H1 (cell line): Measurements from ENCODE around the gene CHPF. TPM values are rescaled to one million over a fixed set of nuclear protein-coding genes. Genes with fewer than 3 reads are reported as not detected.

Source experiments
- CTCF ChIA-PET: fragments of 300-600 bp; sonication (Branson Sonifier 250); formaldehyde crosslinking; loops from one replicate; lab custom pipeline; 2021; ENCODE audit not compliant: partially characterized antibody; lab: Charles Lee
- POLR2A ChIA-PET: fragments of 300-600 bp; sonication (Branson Sonifier 250); formaldehyde crosslinking; loops from one replicate; lab custom pipeline; 2021; ENCODE audit warnings: inconsistent platforms; ENCODE audit not compliant: partially characterized antibody; lab: Charles Lee
- DNase-seq, 2 experiments: peaks; one replicate each; pipeline versions ENCODE4 v3.0.0 to v3.0.0-alpha.2; 2010 to 2022; ENCODE audit warnings: low spot score in 2 of 2, low read depth in 1 of 2, mixed read lengths in 1 of 2
- FAIRE-seq: peaks from 2 replicates; lab custom pipeline; 2011; peaks lifted over from hg19 to GRCh38; lab: Jason Lieb, UNC
- H2AFZ ChIP-seq: 2 replicates; pipeline ENCODE4 v1.8.1; 2012; ENCODE audit warnings: low read length, inconsistent platforms
- H2AK5ac ChIP-seq: 2 replicates; pipeline ENCODE4 v1.6.1; 2013; ENCODE audit warnings: low read depth, low read length
- H2BK120ac ChIP-seq: replicated peaks from 2 replicates; pipeline ENCODE3; 2013; ENCODE audit warnings: low read depth, low read length, inconsistent platforms
- H2BK12ac ChIP-seq: 2 replicates; pipeline ENCODE4 v1.6.1; 2013; ENCODE audit warnings: low read depth, low read length
- H2BK15ac ChIP-seq: 2 replicates; pipeline ENCODE4 v1.6.1; 2013; ENCODE audit warnings: low read length
- H2BK20ac ChIP-seq: 2 replicates; pipeline ENCODE4 v1.6.1; 2013; ENCODE audit warnings: low read length
- H2BK5ac ChIP-seq: 2 replicates; pipeline ENCODE4 v1.6.1; 2013; ENCODE audit warnings: low read depth, low read length
- H3K14ac ChIP-seq: 2 replicates; pipeline ENCODE4 v1.6.1; 2013; ENCODE audit warnings: inconsistent platforms; ENCODE audit not compliant: insufficient read length
- H3K18ac ChIP-seq: 2 replicates; pipeline ENCODE4 v1.6.1; 2013; ENCODE audit warnings: low read length; ENCODE audit errors: extremely low read depth
- H3K23ac ChIP-seq: 2 replicates; pipeline ENCODE4 v1.6.1; 2013; ENCODE audit warnings: inconsistent platforms; ENCODE audit not compliant: insufficient read length
- H3K23me2 ChIP-seq: 2 replicates; pipeline ENCODE4 v1.6.1; 2013; ENCODE audit warnings: low read depth, low read length
- H3K27ac ChIP-seq: 2 replicates; pipeline ENCODE4 v1.6.1; 2011; ENCODE audit warnings: low read depth, low read length, inconsistent platforms
- H3K27me3 ChIP-seq, 4 experiments: replicated peaks in 1 of 4; 1 replicate in 1 of 4; 2 replicates in 3 of 4; pipeline versions ENCODE4 v1.6.1 to v1.8.1; 2011 to 2013; ENCODE audit warnings: low read length in 3 of 4, mild to moderate bottlenecking in 3 of 4, inconsistent platforms in 2 of 4, mixed read lengths in 2 of 4, moderate library complexity in 1 of 4; ENCODE audit not compliant: control insufficient read depth in 3 of 4, insufficient read depth in 3 of 4; ENCODE audit errors: extremely low read depth in 1 of 4
- H3K36me3 ChIP-seq, 4 experiments: 2 replicates each; pipeline versions ENCODE4 v1.6.1 to v1.8.1; 2011 to 2013; ENCODE audit warnings: mild to moderate bottlenecking in 4 of 4, low read length in 3 of 4, moderate library complexity in 2 of 4, control low read depth in 1 of 4, inconsistent platforms in 1 of 4; ENCODE audit not compliant: insufficient read depth in 4 of 4, control insufficient read depth in 2 of 4
- H3K4ac ChIP-seq: replicated peaks from 2 replicates; pipeline ENCODE3; 2013; ENCODE audit warnings: low read length, low read depth, mixed read lengths, inconsistent platforms; ENCODE audit not compliant: insufficient read length
- H3K4me1 ChIP-seq, 4 experiments: replicated peaks in 1 of 4; 1 replicate in 1 of 4; 2 replicates in 3 of 4; pipeline versions ENCODE4 v1.6.1 to v1.8.1; 2011 to 2013; ENCODE audit warnings: low read length in 3 of 4, inconsistent platforms in 2 of 4, mixed read lengths in 1 of 4; ENCODE audit not compliant: insufficient read depth in 4 of 4, control insufficient read depth in 3 of 4
- H3K4me2 ChIP-seq, 2 experiments: 2 replicates each; pipeline versions ENCODE4 v1.6.1 to v1.8.1; 2011 to 2013; ENCODE audit warnings: low read depth in 2 of 2, low read length in 2 of 2, control low read depth in 1 of 2, inconsistent platforms in 1 of 2, mild to moderate bottlenecking in 1 of 2; ENCODE audit not compliant: insufficient read depth in 1 of 2
- H3K4me3 ChIP-seq, 4 experiments: fragments of 200-600, 300-600 bp in 1 of 4; sonication (generic), shearing (Covaris generic), sonication (Bioruptor Twin) in 1 of 4; 2 replicates each; pipeline versions ENCODE4 v1.5.1 to v1.8.1; 2011 to 2016; ENCODE audit warnings: low read length in 4 of 4, low read depth in 3 of 4, control low read depth in 2 of 4, inconsistent platforms in 2 of 4, mild to moderate bottlenecking in 2 of 4, mixed read lengths in 1 of 4, moderate library complexity in 1 of 4; ENCODE audit not compliant: insufficient read depth in 2 of 4; ENCODE audit errors: extremely low read depth in 1 of 4
- H3K56ac ChIP-seq: replicated peaks from 2 replicates; pipeline ENCODE3; 2013; ENCODE audit warnings: low read depth, mild to moderate bottlenecking, mixed read lengths, low read length, inconsistent platforms; ENCODE audit not compliant: insufficient read length
- H3K79me1 ChIP-seq: 2 replicates; pipeline ENCODE4 v1.6.1; 2013; ENCODE audit warnings: low read depth, low read length, control low read depth
- H3K79me2 ChIP-seq, 2 experiments: 2 replicates each; pipeline versions ENCODE4 v1.6.1 to v1.8.1; 2012 to 2013; ENCODE audit warnings: low read length in 2 of 2, mild to moderate bottlenecking in 2 of 2, inconsistent platforms in 1 of 2; ENCODE audit not compliant: insufficient read depth in 2 of 2, control insufficient read depth in 1 of 2
- H3K9ac ChIP-seq, 4 experiments: replicated peaks in 1 of 4; 1 replicate in 1 of 4; 2 replicates in 3 of 4; pipeline versions ENCODE4 v1.6.1 to v1.8.1; 2011 to 2013; ENCODE audit warnings: low read depth in 3 of 4, low read length in 3 of 4, control low read depth in 2 of 4, mild to moderate bottlenecking in 2 of 4, moderate library complexity in 2 of 4, inconsistent platforms in 1 of 4; ENCODE audit errors: extremely low read depth in 1 of 4
- H3K9me3 ChIP-seq, 2 experiments: 2 replicates each; pipeline versions ENCODE4 v1.6.1 to v1.8.1; 2012 to 2013; ENCODE audit warnings: mild to moderate bottlenecking in 2 of 2, moderate library complexity in 2 of 2, control low read depth in 1 of 2, inconsistent platforms in 1 of 2, low read depth in 1 of 2, low read length in 1 of 2, mixed read lengths in 1 of 2; ENCODE audit not compliant: insufficient read depth in 2 of 2
- H4K20me1 ChIP-seq, 2 experiments: replicated peaks in 1 of 2; 2 replicates each; pipeline versions ENCODE3 to v1.8.1; 2011 to 2013; ENCODE audit warnings: inconsistent platforms in 2 of 2, low read length in 2 of 2, mild to moderate bottlenecking in 1 of 2; ENCODE audit not compliant: insufficient read depth in 2 of 2, control insufficient read depth in 1 of 2
- H4K5ac ChIP-seq: 2 replicates; pipeline ENCODE4 v1.6.1; 2013; ENCODE audit warnings: low read length, low read depth, mixed read lengths, inconsistent platforms; ENCODE audit not compliant: insufficient read length
- H4K8ac ChIP-seq: 2 replicates; pipeline ENCODE4 v1.8.0; 2013; ENCODE audit warnings: mild to moderate bottlenecking, moderate library complexity, low read length, inconsistent platforms; ENCODE audit not compliant: insufficient read depth; ENCODE audit errors: extremely low read depth
- H4K91ac ChIP-seq: replicated peaks from 2 replicates; pipeline ENCODE3; 2013; ENCODE audit warnings: low read length, mixed read lengths, inconsistent platforms; ENCODE audit not compliant: insufficient read length
- CHD2 ChIP-seq: IDR thresholded peaks from 2 replicates; pipeline ENCODE4 v1.6.1; 2012; ENCODE audit warnings: low read length, improper control_type of control experiment
- CTBP2 ChIP-seq: IDR thresholded peaks from 2 replicates; pipeline ENCODE4 v1.7.0; 2011; ENCODE audit warnings: borderline replicate concordance, mild to moderate bottlenecking, moderate library complexity, mixed read lengths, low read length; ENCODE audit not compliant: insufficient read depth, insufficient read length
- EGR1 ChIP-seq: IDR thresholded peaks from 2 replicates; pipeline ENCODE4 v1.6.1; 2011; ENCODE audit warnings: low read depth, low read length, borderline replicate concordance
- GABPA ChIP-seq: IDR thresholded peaks from 2 replicates; pipeline ENCODE4 v1.6.1; 2011; ENCODE audit warnings: mild to moderate bottlenecking, low read length, moderate library complexity, borderline replicate concordance; ENCODE audit not compliant: insufficient read depth
- MAX ChIP-seq: IDR thresholded peaks from 2 replicates; pipeline ENCODE4 v1.6.1; 2012; ENCODE audit warnings: inconsistent platforms
- RAD21 ChIP-seq, 2 experiments: IDR thresholded peaks in 1 of 2; conservative IDR thresholded peaks in 1 of 2; 2 replicates each; pipeline ENCODE4 v1.6.1; 2011; ENCODE audit warnings: low read depth in 2 of 2, low read length in 2 of 2, improper control_type of control experiment in 1 of 2, inconsistent platforms in 1 of 2, mild to moderate bottlenecking in 1 of 2, moderate library complexity in 1 of 2
- TEAD4 ChIP-seq: IDR thresholded peaks from 2 replicates; pipeline ENCODE4 v1.6.1; 2012; ENCODE audit warnings: low read depth, low read length, inconsistent platforms, mixed read lengths
- WGBS, 2 experiments: shearing (Covaris generic) in 1 of 2; methylation state at CpG; one replicate each; pipeline versions ENCODE4 v1.1.6 to v1.1.7; 2013 to 2015; ENCODE audit warnings: low lambda C conversion rate in 2 of 2, mixed read lengths in 2 of 2, inconsistent platforms in 1 of 2, low coverage in 1 of 2, missing lambda C conversion rate in 1 of 2; ENCODE audit not compliant: insufficient replicate concordance in 2 of 2, insufficient coverage in 1 of 2, insufficient read length in 1 of 2; ENCODE audit errors: extremely low coverage in 1 of 2, missing lambda C conversion rate in 1 of 2; 5-methylcytosine and 5-hydroxymethylcytosine counted together
- polyA plus RNA-seq, 7 experiments: library from polyadenylated mRNA; depleted of rRNA in 3 of 7; stranded (reverse) in 5 of 7; unstranded in 2 of 7; fragments of >200 nt in 5 of 7; fragments of 200-250 nt in 2 of 7; gene quantifications; 1 replicate in 5 of 7; 2 replicates in 1 of 7; 4 replicates in 1 of 7; pipeline versions ENCODE4 v1.2.1 to v1.2.3, GENCODE V29; 2011 to 2013; ENCODE audit warnings: missing spikeins in 2 of 7, mixed read lengths in 2 of 7
- total RNA-seq: library from RNA; stranded (reverse); fragmentation: NEBNext Ultra II Directional; extraction: Animal tissue kit (Norgen Biotek cat#: 25700); gene quantifications from 2 replicates; pipeline ENCODE4 v1.2.1, GENCODE V29; 2021
- TF ChIP-seq, protein P1 (sequence below): IDR thresholded peaks from 2 replicates; pipeline ENCODE4 v1.6.1; 2012; ENCODE audit warnings: inconsistent platforms

The CHPF gene
- total and polyA plus RNA-seq, 2 of the 8 experiments (the other 6 are each of a cell fraction or from before 2014, with no cell fraction given), result 62.9 to 67.3 TPM

DNA sequence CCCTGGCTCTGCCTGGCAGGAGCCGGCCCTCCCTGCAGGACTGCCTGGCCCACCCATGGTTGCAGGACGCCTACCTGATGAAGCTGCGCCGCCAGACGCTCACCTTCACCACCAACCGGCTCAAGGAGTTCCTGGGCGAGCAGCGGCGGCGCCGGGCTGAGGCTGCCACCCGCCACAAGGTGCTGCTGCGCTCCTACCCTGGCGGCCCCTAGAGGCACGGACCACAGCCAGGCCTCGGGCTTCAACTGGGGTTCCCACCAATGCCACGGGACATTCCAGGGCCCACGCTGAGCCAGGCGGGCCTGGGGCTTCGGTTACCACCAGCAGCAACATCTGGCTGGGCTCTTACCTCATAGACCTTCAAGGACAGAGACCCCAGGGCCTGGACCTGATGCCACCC is 51.0 kb downstream of the CHPF start:
- H3K9me3 ChIP-seq, result no peaks in the 10 kb centered on the region
- H3K27ac ChIP-seq, result no peak overlapping the region
- no peak overlapping the region for H2AFZ ChIP-seq
- no peak overlapping the region for H2AK5ac ChIP-seq
- 48% methylated on average over 20 of the region's 20 CpGs; no CpG with 5 or more reads in 1 of the 2 experiments for WGBS, 2 experiments
- H3K56ac ChIP-seq, result no peak overlapping the region
- FAIRE-seq, result no peak
- no peaks in the 10 kb centered on the region for H3K36me3 ChIP-seq
- no peak overlapping the region for H2BK5ac ChIP-seq
- H3K4me3 ChIP-seq, result no peak overlapping the region
- H4K20me1 ChIP-seq, result no peaks in the 10 kb centered on the region
- H2BK120ac ChIP-seq, result no peak overlapping the region
- no peak overlapping the region for H3K9ac ChIP-seq
- H4K8ac ChIP-seq, result no peak overlapping the region
- H4K91ac ChIP-seq, result no peak overlapping the region
- H4K5ac ChIP-seq, result no peak overlapping the region
- no peak overlapping the region for H2BK20ac ChIP-seq
- ChIA-PET CTCF (interaction anchor here (0.6 to 113.1 kb wide), 10 partner anchors 3 to 947 kb away, joined by 3 to 7248 read pairs (median 4); partner anchors contain the start of genes ASIC4, CHPF, DES and GMPPA), POLR2A (interaction anchor here (0.8 to 19.9 kb wide), 15 partner anchors 8 to 58 kb away, joined by 3 to 216 read pairs (median 4); partner anchors contain the start of gene ASIC4)
- H2BK15ac ChIP-seq, result peak overlapping the region; percentile 8; the same call in 1 of the 2 replicates
- no peak overlapping the region for H3K14ac ChIP-seq
- no peaks in the 10 kb centered on the region for H3K79me1 ChIP-seq
- no peak overlapping the region for H3K4me2 ChIP-seq
- peaks cover 20 to 44% (median 31%) of the 10 kb centered on the region in 4 experiments for H3K27me3 ChIP-seq
- H3K4ac ChIP-seq, result no peak overlapping the region
- H3K23ac ChIP-seq, result no peak overlapping the region
- peak in 1 of 2 experiments; percentile 76 for DNase-seq
- H3K79me2 ChIP-seq, result no peaks in the 10 kb centered on the region
- peaks cover 10% of the 10 kb centered on the region; the same call in 1 of the 2 replicates for H3K23me2 ChIP-seq
- no peak overlapping the region for H2BK12ac ChIP-seq
- H3K4me1 ChIP-seq, result peaks cover 0 to 28% (median 21%) of the 10 kb centered on the region in 4 experiments; a peak in 6 of 7 replicates
- H3K18ac ChIP-seq, result no peak overlapping the region
- peak; percentile 59 for TF ChIP-seq MAX
- peak; percentile 75 to 83 for TF ChIP-seq RAD21 (IDR thresholded peaks at IDR 0.05 in 1 of 2, conservative IDR thresholded peaks at IDR 0.05 in 1 of 2; ENCODE audit: low read depth in 2 of 2, low read length in 2 of 2)
- peak; percentile 66; the same call in 1 of the 2 replicates for TF ChIP-seq EGR1
- TF ChIP-seq TEAD4, result peak; percentile 93
- TF ChIP-seq CHD2, result no peak
- peak; percentile 16; the same call in 1 of the 2 replicates for TF ChIP-seq GABPA
- TF ChIP-seq CTBP2, result no peak
- TF ChIP-seq, protein P1, sequence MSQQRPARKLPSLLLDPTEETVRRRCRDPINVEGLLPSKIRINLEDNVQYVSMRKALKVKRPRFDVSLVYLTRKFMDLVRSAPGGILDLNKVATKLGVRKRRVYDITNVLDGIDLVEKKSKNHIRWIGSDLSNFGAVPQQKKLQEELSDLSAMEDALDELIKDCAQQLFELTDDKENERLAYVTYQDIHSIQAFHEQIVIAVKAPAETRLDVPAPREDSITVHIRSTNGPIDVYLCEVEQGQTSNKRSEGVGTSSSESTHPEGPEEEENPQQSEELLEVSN, result 0 out of 2 replicates have a peak, but pooled peaks have one; percentile 31
